ENCODE results near the gene PI4KA. TPM values are rescaled to one million over a fixed set of nuclear protein-coding genes. Genes with fewer than 3 reads are reported as not detected.

Gene PI4KA
- total and polyA plus RNA-seq, 2 experiments from 2014 or later, result 17.1 to 38.1 TPM

GRCh38 chr22:20807315-20807752 lies 51.3 kb downstream of the PI4KA start:
- no peaks in the 10 kb centered on the region for H3K79me2 ChIP-seq (replicated peaks; ENCODE audit: insufficient read depth)
- Mint-ChIP-seq H3K36me3 (ENCODE audit: low read depth) (peaks cover 23% of the 10 kb centered on the region; the same call in 2 of the 3 replicates), H3K27ac (peak overlapping the region; percentile 45; the same call in 1 of the 2 replicates), H3K4me1 (no peaks in the 10 kb centered on the region), H3K27me3 (ENCODE audit: insufficient read depth, low read depth, poor library complexity) (peaks cover 2% of the 10 kb centered on the region), H3K9me3 (no peaks in the 10 kb centered on the region), H3K4me3 (no peak overlapping the region)
- ATAC-seq (no peak), DNase-seq (ENCODE audit: low spot score) (no peak)
- peaks cover 3% of the 10 kb centered on the region; the same call in 1 of the 2 replicates for H3K36me3 ChIP-seq (ENCODE audit: insufficient read depth)
- H4K20me1 ChIP-seq (replicated peaks; ENCODE audit: insufficient read depth), result 0 out of 2 replicates have a peak, but pooled peaks cover 3% of the 10 kb centered on the region
- H3F3A ChIP-seq (replicated peaks; ENCODE audit: low read depth), result no peaks in the 10 kb centered on the region
- no peak overlapping the region for H2AFZ ChIP-seq
- no peak overlapping the region for H3K27ac ChIP-seq (ENCODE audit: low read depth)
- H3K4me3 ChIP-seq, result no peak overlapping the region
- no peak overlapping the region for H3K4me2 ChIP-seq
- no peak for TF ChIP-seq STAT1 (IDR thresholded peaks at IDR 0.05; ENCODE audit: unreplicated experiment)
- TF ChIP-seq ZNF331 (CRISPR knock-in tag; IDR thresholded peaks at IDR 0.05; ENCODE audit: low read depth), result no peak
- TF ChIP-seq EZH2phosphoT487 (IDR thresholded peaks at IDR 0.05; ENCODE audit: unreplicated experiment), result no peak
- TF ChIP-seq ZNF462 (CRISPR knock-in tag; IDR thresholded peaks at IDR 0.05), result no peak
- TF ChIP-seq NANOG (IDR thresholded peaks at IDR 0.05; ENCODE audit: borderline replicate concordance), result no peak
- no peaks in the 10 kb centered on the region for H3K4me1 ChIP-seq (ENCODE audit: insufficient read depth)
- no peaks in the 10 kb centered on the region for H3K9me2 ChIP-seq (ENCODE audit: insufficient read depth)
- H3K27me3 ChIP-seq (ENCODE audit: insufficient read depth), result no peaks in the 10 kb centered on the region

GRCh38 chr22:20805972-20806471 lies 52.6 kb downstream of the PI4KA start:
- Histone ChIP-seq H3K27ac (ENCODE audit: low read depth) (no peak overlapping the region), H3F3A (replicated peaks; ENCODE audit: low read depth) (no peaks in the 10 kb centered on the region), H3K4me2 (no peak overlapping the region), H3K4me3 (no peak overlapping the region), H3K4me1 (ENCODE audit: insufficient read depth) (no peaks in the 10 kb centered on the region), H3K79me2 (replicated peaks; ENCODE audit: insufficient read depth) (no peaks in the 10 kb centered on the region), H3K36me3 (ENCODE audit: insufficient read depth) (peaks cover 5% of the 10 kb centered on the region), H4K20me1 (replicated peaks; ENCODE audit: insufficient read depth) (0 out of 2 replicates have a peak, but pooled peaks cover 3% of the 10 kb centered on the region), H3K9me2 (ENCODE audit: insufficient read depth) (no peaks in the 10 kb centered on the region), H2AFZ (no peak overlapping the region), H3K27me3 (ENCODE audit: insufficient read depth) (no peaks in the 10 kb centered on the region)
- ATAC-seq (no peak), DNase-seq (ENCODE audit: low spot score) (no peak)
- no peak for TF ChIP-seq ZNF114 (CRISPR knock-in tag; IDR thresholded peaks at IDR 0.05)
- no peak for TF ChIP-seq CREB1 (CRISPR knock-in tag; IDR thresholded peaks at IDR 0.05; ENCODE audit: low read depth)
- peak overlapping the region; percentile 6; the same call in 1 of the 2 replicates for H3K27ac Mint-ChIP-seq
- no peak overlapping the region for H3K4me3 Mint-ChIP-seq
- peaks cover 21% of the 10 kb centered on the region for H3K36me3 Mint-ChIP-seq (ENCODE audit: low read depth)
- peaks cover 2% of the 10 kb centered on the region for H3K27me3 Mint-ChIP-seq (ENCODE audit: insufficient read depth, low read depth, poor library complexity)
- no peaks in the 10 kb centered on the region for H3K9me3 Mint-ChIP-seq
- H3K4me1 Mint-ChIP-seq, result no peaks in the 10 kb centered on the region
